GM13977 (cell line): ENCODE measurements around the gene DUSP23.

Source experiments
- DNase-seq: peaks from one replicate; pipeline ENCODE4 v3.0.0; 2012; ENCODE audit warnings: low spot score
- CTCF ChIP-seq: IDR thresholded peaks from 2 replicates; pipeline ENCODE4 v1.5.1; 2012; ENCODE audit warnings: mild to moderate bottlenecking, control low read depth; ENCODE audit not compliant: insufficient read depth; ENCODE audit errors: extremely low read depth, missing control alignments
- in situ Hi-C: fragments of 300-500 bp; cut with MboI; formaldehyde crosslinking; loops from one replicate; pipeline ENCODE4 v1.12.0; 2022; ENCODE audit warnings: low sequenced_read_pairs, low pct_unique_long_range_greater_than_20kb, mixed read lengths, inconsistent platforms; ENCODE audit not compliant: unreplicated experiment

DUSP23 gene

GRCh38 chr1:159780583-159781582 lies at the start of gene DUSP23:
TSS of gene DUSP23 (plus strand) at chr1:159780962. CDS start at chr1:159781101, 139 bp downstream.
- in situ Hi-C loops: loop anchor here (25.0 kb wide), 1 partner anchor 231 kb away; no protein-coding TSS in a partner anchor
- TF ChIP-seq CTCF: peak; percentile 71

GRCh38 chr1:159737238-159737916 lies 43.4 kb upstream of the DUSP23 start:
- in situ Hi-C loops: no loop called here
- no peak for TF ChIP-seq CTCF
- DNase-seq: no peak

More at GRCh38 chr1:159780583-159781582, at the start of gene DUSP23:
- peak; percentile 97 for DNase-seq

- no peak for TF ChIP-seq CTCF
- no peak for DNase-seq
- in situ Hi-C loops: no loop called here
Measured at GRCh38 chr1:159743651-159744410, 36.9 kb upstream of the DUSP23 start.

GRCh38 chr1:159746666-159747065 lies 34.1 kb upstream of the DUSP23 start:
- TF ChIP-seq CTCF: no peak
- no peak for DNase-seq
- in situ Hi-C loops: no loop called here

GRCh38 chr1:159748370-159748769 lies 32.4 kb upstream of the DUSP23 start:
- in situ Hi-C loops: no loop called here
- TF ChIP-seq CTCF: no peak

GRCh38 chr1:159749630-159750029 lies 31.1 kb upstream of the DUSP23 start:
- in situ Hi-C loops: no loop called here
- no peak for TF ChIP-seq CTCF
- no peak for DNase-seq

More at GRCh38 chr1:159748370-159748769, 32.4 kb upstream of the DUSP23 start:
- no peak for DNase-seq
